H9 (cell line): ENCODE results near the gene SLC22A13. TPM values are rescaled to one million over a fixed set of nuclear protein-coding genes. Genes with fewer than 3 reads are reported as not detected.
"Not testable (repeated sequence)": the region's sequence is repeated elsewhere in the genome, so short reads cannot be mapped to it uniquely, and the experiment has no call there.

Experiments used
- DNase-seq: peaks from one replicate; pipeline ENCODE4 v3.0.0-alpha.2; 2017
- H2AFZ ChIP-seq: one replicate; pipeline ENCODE4 v1.6.1; 2013; ENCODE audit warnings: mild to moderate bottlenecking, low read length, control low read depth, moderate library complexity
- H2AK5ac ChIP-seq: 2 replicates; pipeline ENCODE4 v1.6.1; 2013; ENCODE audit warnings: low read length, control low read depth, mixed read lengths; ENCODE audit not compliant: insufficient read length
- H2BK120ac ChIP-seq: one replicate; pipeline ENCODE4 v1.6.1; 2013; ENCODE audit warnings: low read depth, mild to moderate bottlenecking, low read length, control low read depth, inconsistent platforms; ENCODE audit not compliant: poor library complexity, severe bottlenecking
- H2BK12ac ChIP-seq: 2 replicates; pipeline ENCODE4 v1.6.1; 2013; ENCODE audit warnings: low read length, control low read depth, mixed read lengths, low read depth; ENCODE audit not compliant: insufficient read length
- H2BK15ac ChIP-seq: 2 replicates; pipeline ENCODE4 v1.6.1; 2013; ENCODE audit warnings: low read depth, low read length, control low read depth
- H2BK20ac ChIP-seq: one replicate; pipeline ENCODE4 v1.6.1; 2013; ENCODE audit warnings: low read depth, mild to moderate bottlenecking, low read length, control low read depth, inconsistent platforms; ENCODE audit not compliant: poor library complexity, severe bottlenecking
- H2BK5ac ChIP-seq: 2 replicates; pipeline ENCODE4 v1.6.1; 2013; ENCODE audit warnings: low read length, control low read depth, mixed read lengths; ENCODE audit not compliant: insufficient read length
- H3K14ac ChIP-seq: 2 replicates; pipeline ENCODE4 v1.6.1; 2013; ENCODE audit warnings: low read length, control low read depth; ENCODE audit not compliant: insufficient read depth
- H3K18ac ChIP-seq: 2 replicates; pipeline ENCODE4 v1.6.1; 2013; ENCODE audit warnings: low read depth, mild to moderate bottlenecking, mixed read lengths, low read length, control low read depth; ENCODE audit not compliant: insufficient read length
- H3K23ac ChIP-seq: 2 replicates; pipeline ENCODE4 v1.6.1; 2013; ENCODE audit warnings: low read length, control low read depth, mixed read lengths, low read depth; ENCODE audit not compliant: insufficient read length
- H3K23me2 ChIP-seq: 2 replicates; pipeline ENCODE4 v1.6.1; 2013; ENCODE audit warnings: low read depth, mild to moderate bottlenecking, mixed read lengths, low read length, control low read depth; ENCODE audit not compliant: insufficient read length, poor library complexity, severe bottlenecking
- H3K27ac ChIP-seq: 2 replicates; pipeline ENCODE4 v1.5.1; 2013; ENCODE audit warnings: low read length, control low read depth, mixed read lengths, low read depth; ENCODE audit not compliant: insufficient read length
- H3K27me3 ChIP-seq: 2 replicates; pipeline ENCODE4 v1.6.1; 2013; ENCODE audit warnings: low read length, control low read depth, inconsistent platforms; ENCODE audit not compliant: insufficient read depth
- H3K4ac ChIP-seq: 2 replicates; pipeline ENCODE4 v1.6.1; 2013; ENCODE audit warnings: low read depth, mild to moderate bottlenecking, control low read depth, inconsistent platforms, low read length, moderate library complexity
- H3K4me1 ChIP-seq: 2 replicates; pipeline ENCODE4 v1.6.1; 2013; ENCODE audit warnings: low read length, control low read depth, inconsistent platforms; ENCODE audit not compliant: insufficient read depth
- H3K4me2 ChIP-seq: 2 replicates; pipeline ENCODE4 v1.6.1; 2013; ENCODE audit warnings: low read length, control low read depth, mixed read lengths; ENCODE audit not compliant: insufficient read length, insufficient read depth
- H3K56ac ChIP-seq: 2 replicates; pipeline ENCODE4 v1.6.1; 2013; ENCODE audit warnings: low read depth, mild to moderate bottlenecking, mixed read lengths, low read length, control low read depth; ENCODE audit not compliant: insufficient read length
- H3K79me1 ChIP-seq: 2 replicates; pipeline ENCODE4 v1.6.1; 2013; ENCODE audit warnings: low read depth, mild to moderate bottlenecking, moderate library complexity, low read length, control low read depth, inconsistent platforms; ENCODE audit not compliant: insufficient read depth, poor library complexity, severe bottlenecking
- H3K79me2 ChIP-seq: 2 replicates; pipeline ENCODE4 v1.6.1; 2013; ENCODE audit warnings: low read length, control low read depth, inconsistent platforms; ENCODE audit not compliant: insufficient read depth
- H3K9ac ChIP-seq: 2 replicates; pipeline ENCODE4 v1.6.1; 2013; ENCODE audit warnings: low read length, control low read depth, mixed read lengths; ENCODE audit not compliant: insufficient read length; ENCODE audit errors: extremely low read depth
- H3K9me3 ChIP-seq: one replicate; pipeline ENCODE4 v1.6.1; 2013; ENCODE audit warnings: low read depth, low read length, inconsistent platforms; ENCODE audit not compliant: control insufficient read depth
- H3T11ph ChIP-seq: one replicate; pipeline ENCODE4 v1.6.1; 2013; ENCODE audit warnings: mild to moderate bottlenecking, low read length, control low read depth, inconsistent platforms
- H4K20me1 ChIP-seq: one replicate; pipeline ENCODE4 v1.6.1; 2013; ENCODE audit not compliant: control insufficient read depth, insufficient read length, insufficient read depth
- H4K5ac ChIP-seq: 2 replicates; pipeline ENCODE4 v1.6.1; 2013; ENCODE audit warnings: low read depth, mild to moderate bottlenecking, mixed read lengths, low read length, control low read depth; ENCODE audit not compliant: insufficient read length
- H4K8ac ChIP-seq: replicated peaks from 2 replicates; pipeline ENCODE4 v1.6.1; 2013; ENCODE audit warnings: low read length, control low read depth, mixed read lengths, low read depth; ENCODE audit not compliant: insufficient read length
- H4K91ac ChIP-seq: 2 replicates; pipeline ENCODE4 v1.6.1; 2013; ENCODE audit warnings: low read depth, mild to moderate bottlenecking, moderate library complexity, mixed read lengths, low read length, control low read depth; ENCODE audit not compliant: insufficient read length
- H3K27ac Mint-ChIP-seq, 3 experiments: 2 replicates in 2 of 3; 3 replicates in 1 of 3; pipeline ENCODE4 v1.8.0; 2020 to 2021; ENCODE audit warnings: mixed read lengths in 3 of 3, mild to moderate bottlenecking in 1 of 3, moderate library complexity in 1 of 3
- H3K27me3 Mint-ChIP-seq: 2 replicates; pipeline ENCODE4 v1.8.0; 2021; ENCODE audit warnings: low read depth, mild to moderate bottlenecking, moderate library complexity, mixed read lengths
- H3K36me3 Mint-ChIP-seq, 3 experiments: 2 replicates in 2 of 3; 3 replicates in 1 of 3; pipeline ENCODE4 v1.8.0; 2020 to 2021; ENCODE audit warnings: low read depth in 3 of 3, mixed read lengths in 3 of 3; ENCODE audit not compliant: insufficient read depth in 1 of 3
- H3K4me1 Mint-ChIP-seq, 2 experiments: 2 replicates each; pipeline ENCODE4 v1.8.0; 2020; ENCODE audit warnings: mixed read lengths in 2 of 2
- H3K4me3 Mint-ChIP-seq, 2 experiments: 2 replicates in 1 of 2; 3 replicates in 1 of 2; pipeline ENCODE4 v1.8.0; 2020 to 2021; ENCODE audit warnings: mild to moderate bottlenecking in 2 of 2, mixed read lengths in 2 of 2, moderate library complexity in 1 of 2
- H3K9me3 Mint-ChIP-seq, 2 experiments: 2 replicates in 1 of 2; 3 replicates in 1 of 2; pipeline ENCODE4 v1.8.0; 2020; ENCODE audit warnings: mild to moderate bottlenecking in 2 of 2, mixed read lengths in 2 of 2, moderate library complexity in 1 of 2
- WGBS: extraction: QIAGEN DNeasy Blood & Tissue Kit; methylation state at CpG from one replicate; pipeline ENCODE4 v1.1.7; 2013; ENCODE audit warnings: missing lambda C conversion rate, low lambda C conversion rate, mixed read lengths; ENCODE audit not compliant: insufficient read length; ENCODE audit errors: extremely low coverage; 5-methylcytosine and 5-hydroxymethylcytosine counted together
- total RNA-seq: library from RNA; stranded (reverse); gene quantifications from 2 replicates; pipeline ENCODE4 v1.2.1, GENCODE V29; 2021

The SLC22A13 gene
- total RNA-seq, 1 experiment from 2014 or later: not detected

DNA sequence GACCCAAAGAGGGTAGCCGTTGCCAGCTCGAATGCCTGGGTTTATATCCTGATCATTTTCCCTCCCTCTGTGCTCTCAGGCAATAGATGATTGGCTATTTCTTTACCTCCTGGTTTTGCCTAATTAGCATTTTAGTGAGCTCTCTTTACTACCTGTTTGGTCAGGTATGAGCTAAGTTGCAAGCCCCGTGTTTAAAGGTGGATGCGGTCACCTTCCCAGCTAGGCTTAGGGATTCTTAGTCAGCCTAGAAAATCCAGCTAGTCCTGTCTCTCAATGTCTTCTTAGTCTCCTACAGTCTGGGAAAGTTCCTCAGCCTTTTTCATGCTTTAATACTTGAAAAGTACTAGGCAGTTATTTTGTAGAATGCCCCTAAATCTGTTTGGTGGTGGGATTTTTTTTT lies 31.4 kb downstream of the SLC22A13 start:
- WGBS: no CpG with 5 or more reads among the region's 4 CpGs
- not testable (repeated sequence) for H3K4me3 Mint-ChIP-seq, H3K36me3 Mint-ChIP-seq

More for the DNA sequence above, 31.4 kb downstream of the SLC22A13 start:
- H4K5ac ChIP-seq, H3K23me2 ChIP-seq, H3K14ac ChIP-seq, H3K79me1 ChIP-seq, H3K18ac ChIP-seq, H4K91ac ChIP-seq, H3K79me2 ChIP-seq, H3K27ac Mint-ChIP-seq, H3K27me3 ChIP-seq, H2AFZ ChIP-seq, H2BK15ac ChIP-seq, H2BK20ac ChIP-seq, H3K9ac ChIP-seq, H3K27ac ChIP-seq, H3K27me3 Mint-ChIP-seq, H3K9me3 ChIP-seq, H4K20me1 ChIP-seq, H3K4me2 ChIP-seq, H3K23ac ChIP-seq, H2BK120ac ChIP-seq, H2BK5ac ChIP-seq, DNase-seq, H3K4me1 ChIP-seq, H3K4ac ChIP-seq, H3T11ph ChIP-seq, H3K56ac ChIP-seq, H4K8ac ChIP-seq, H2BK12ac ChIP-seq, H3K9me3 Mint-ChIP-seq, H2AK5ac ChIP-seq, H3K4me1 Mint-ChIP-seq: not testable (repeated sequence)
